Glomerular visceral epithelial cell (primary cell): ENCODE data around the gene DIABLO.
"Not testable (repeated sequence)": the region's sequence is repeated elsewhere in the genome, so short reads cannot be mapped to it uniquely, and the experiment has no call there.

ENCODE experiments used
- DNase-seq: peaks from one replicate; pipeline ENCODE4 v3.0.0-alpha.2; 2016; ENCODE audit errors: extremely low spot score

DIABLO gene

DNA sequence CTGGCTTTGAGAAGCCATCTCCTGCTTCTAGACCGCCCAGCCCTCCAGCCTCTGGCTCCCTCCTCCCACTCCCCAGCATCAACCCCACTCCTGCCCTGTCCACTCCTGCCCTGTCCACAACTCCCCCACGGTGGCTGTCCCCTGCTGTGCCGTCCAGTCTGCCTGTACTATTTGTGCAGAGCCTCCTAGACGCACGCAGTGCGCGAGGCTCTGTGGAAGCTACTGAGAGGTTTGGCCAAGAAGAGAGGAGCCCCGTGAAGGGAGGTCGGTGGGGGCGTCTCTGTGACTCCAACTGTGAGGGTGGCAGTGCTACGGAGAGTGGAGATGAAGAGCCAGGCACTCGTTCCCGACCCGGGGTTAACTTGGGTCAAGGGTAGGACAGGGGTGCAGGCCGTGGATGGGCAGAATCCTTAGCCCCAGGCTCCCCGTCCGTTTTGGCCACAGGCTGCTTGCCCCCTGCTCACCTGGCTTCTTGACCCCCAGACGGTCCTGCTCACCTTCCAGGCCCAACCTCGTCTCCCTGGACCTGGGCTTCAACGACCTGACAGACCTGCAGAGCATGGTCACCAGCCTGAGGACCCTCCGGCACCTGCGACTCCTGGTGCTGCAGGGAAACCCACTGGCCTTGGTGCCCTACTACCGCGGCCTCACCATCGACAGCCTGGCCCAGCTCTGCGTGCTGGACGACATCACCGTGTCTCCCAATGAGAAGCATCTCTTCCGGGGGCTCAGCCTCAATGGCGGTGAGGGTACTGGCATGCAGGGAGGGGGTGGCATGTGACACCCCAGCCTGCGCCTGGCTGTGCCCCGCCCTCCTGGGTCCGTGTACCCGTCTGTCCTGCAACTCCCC, 36.0 kb downstream of the DIABLO start:
- no peak for DNase-seq

DNA sequence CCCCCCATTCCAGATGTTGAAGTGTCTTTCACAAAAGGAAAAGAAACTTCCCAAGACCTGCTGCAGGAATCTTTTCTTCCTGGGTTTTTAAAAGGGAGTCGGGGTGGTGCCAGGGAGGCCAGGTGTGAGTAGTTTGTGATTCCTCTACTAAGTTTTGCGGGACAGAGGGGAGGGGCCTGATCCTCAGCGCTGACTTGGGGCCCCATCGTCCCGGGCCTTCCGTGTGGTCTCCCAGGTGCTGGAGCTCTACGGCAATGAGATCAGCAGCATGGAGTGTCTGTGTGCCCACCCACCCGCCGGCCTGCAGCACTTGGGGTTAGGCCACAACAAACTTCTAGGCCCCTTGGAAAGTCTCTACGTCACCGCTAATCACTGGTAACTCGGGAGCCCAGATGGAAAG, 38.4 kb downstream of the DIABLO start:
- no peak for DNase-seq

DNA sequence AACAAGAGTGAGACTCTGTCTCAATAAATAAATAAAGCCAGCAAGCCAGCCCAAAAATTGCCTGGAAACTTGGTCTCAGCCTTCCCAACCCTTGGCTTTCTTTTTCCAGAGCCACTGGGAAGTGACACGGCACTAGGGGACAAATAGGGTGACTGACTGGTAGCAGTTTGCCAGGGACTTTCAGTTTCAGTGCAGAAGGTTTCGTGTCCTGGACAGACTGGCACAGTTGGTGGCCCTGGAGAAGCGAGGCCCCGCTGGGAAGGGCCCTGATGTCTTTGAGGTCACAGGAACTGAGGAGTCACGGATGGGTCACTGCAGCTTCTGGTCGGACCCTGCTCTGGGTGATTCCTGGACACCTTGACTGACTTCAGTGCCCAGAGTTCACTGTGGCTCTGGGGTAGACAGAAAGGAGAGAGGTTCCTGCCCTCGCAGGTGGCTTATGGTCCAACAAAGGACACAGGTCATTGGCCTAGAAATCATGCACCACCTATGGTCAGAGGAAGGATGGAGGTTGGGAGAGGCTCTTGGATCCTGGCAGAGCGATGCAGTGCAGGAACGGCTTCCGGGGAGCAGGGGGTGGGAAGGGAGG, 40.3 kb downstream of the DIABLO start:
- DNase-seq: no peak

DNA sequence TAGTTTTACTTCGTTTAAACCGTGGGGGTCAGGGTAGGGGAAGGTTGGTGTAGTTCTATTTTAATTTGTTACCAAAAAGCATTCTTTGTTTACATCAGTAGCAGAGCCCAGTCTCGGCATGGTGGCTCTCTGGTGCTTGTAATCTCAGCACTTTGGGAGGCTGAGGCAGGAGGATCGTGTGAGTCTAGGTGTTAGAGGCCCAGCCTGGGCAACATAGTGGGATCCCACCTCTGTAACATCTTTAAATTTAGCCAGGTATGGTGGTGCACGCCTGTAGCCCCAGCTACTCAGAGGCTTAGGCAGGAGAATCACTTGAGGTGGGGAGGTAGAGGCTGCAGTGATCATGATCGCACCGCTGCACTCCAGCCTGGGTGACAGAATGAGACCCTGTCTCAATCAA, 40.8 kb downstream of the DIABLO start:
- DNase-seq: no peak

DNA sequence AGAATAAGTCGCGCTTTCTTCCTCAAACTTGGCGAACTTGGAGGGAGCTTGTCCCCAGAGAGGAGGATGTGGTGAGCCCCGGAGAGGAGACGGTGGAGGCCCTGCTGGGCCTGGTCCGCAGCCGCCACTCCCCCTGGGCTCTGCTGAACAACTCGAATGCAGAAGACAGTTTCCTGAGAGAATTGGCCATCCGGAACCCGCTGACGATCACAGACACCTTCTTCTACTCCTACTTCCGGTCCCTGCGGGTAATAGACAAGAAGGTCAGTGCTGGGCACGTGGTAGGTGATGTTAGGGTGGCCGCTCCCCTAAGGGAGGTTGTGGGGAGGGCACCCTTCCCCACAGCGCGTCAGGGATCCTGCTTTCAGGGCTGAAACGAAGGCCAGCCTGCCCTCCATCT, 41.3 kb downstream of the DIABLO start:
- no peak for DNase-seq

DNA sequence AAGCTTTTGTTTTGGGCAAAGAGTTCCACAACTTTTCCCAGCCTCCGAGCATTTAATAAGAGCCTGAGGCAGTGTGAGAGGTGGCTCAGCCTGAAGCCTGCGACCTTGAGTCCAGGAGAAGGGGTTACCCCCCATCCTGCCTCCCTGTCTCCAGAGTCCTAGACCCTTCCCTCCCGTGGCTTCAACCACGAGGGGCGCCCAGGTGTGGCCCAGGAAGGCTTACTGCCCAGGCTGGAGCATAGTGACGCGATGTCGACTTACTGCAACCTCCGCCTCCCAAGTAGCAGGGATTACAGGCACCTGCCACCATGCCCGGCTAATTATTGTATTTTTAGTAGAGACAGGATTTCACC, 42.3 kb downstream of the DIABLO start:
- no peak for DNase-seq

DNA sequence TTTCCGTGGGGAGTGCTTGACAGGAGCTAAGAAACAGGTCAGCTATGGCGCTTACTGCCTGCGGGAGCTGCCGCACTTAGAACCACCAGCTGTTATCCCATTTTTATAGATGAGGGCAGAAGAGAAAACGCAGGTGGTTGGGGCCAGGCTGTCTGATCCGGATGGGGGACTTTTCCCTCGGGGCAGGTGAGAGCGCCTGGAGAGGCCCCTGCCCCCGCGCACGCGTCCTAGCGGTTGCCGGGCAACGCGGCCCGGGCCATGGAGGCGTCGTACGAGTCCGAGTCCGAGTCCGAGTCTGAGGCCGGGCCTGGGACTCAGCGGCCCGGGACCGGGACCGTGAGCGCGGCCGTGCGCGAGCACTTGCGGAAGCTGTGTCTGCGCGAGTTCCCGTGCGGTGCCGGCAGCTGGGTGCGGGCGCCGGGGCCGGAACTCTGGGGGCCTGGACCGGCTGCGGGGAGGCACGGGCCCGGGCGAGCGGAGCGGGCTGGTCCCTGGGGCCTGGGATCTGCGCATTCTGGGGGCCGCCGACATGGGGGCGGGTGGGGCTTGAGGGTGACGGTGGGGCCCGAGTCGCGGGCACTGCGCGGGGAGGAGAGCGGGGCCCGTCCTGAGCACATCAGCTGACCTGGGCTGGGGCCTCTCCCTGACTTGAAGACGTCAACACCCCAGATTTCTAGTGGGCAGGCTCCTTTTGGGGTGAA, 42.8 kb downstream of the DIABLO start, which contains the start of gene LRRC43:
TSS of gene LRRC43 (plus strand) at position 237 of the 701 bp plus-strand sequence. CDS start at position 259, 22 bp downstream.
- no peak for DNase-seq

DNA sequence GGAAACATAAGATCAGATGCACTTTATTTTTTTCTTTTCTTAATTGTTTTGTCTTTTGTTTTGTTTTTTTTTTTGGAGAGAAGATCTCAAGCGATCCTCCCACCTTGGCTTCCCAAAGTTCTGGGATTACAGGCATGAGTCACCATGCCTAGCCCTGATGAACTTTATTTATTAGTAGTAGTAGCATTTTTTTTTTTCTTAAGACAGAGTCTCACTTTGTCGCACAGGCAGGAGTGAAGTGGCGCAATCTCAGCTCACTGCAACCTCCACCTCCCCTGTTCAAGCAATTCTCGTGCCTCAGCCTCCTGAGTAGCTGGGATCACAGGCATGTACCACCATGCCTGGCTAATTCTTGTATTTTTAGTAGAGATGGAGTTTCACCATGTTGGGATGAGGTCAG, 49.4 kb downstream of the DIABLO start:
- not testable (repeated sequence) for DNase-seq

DNA sequence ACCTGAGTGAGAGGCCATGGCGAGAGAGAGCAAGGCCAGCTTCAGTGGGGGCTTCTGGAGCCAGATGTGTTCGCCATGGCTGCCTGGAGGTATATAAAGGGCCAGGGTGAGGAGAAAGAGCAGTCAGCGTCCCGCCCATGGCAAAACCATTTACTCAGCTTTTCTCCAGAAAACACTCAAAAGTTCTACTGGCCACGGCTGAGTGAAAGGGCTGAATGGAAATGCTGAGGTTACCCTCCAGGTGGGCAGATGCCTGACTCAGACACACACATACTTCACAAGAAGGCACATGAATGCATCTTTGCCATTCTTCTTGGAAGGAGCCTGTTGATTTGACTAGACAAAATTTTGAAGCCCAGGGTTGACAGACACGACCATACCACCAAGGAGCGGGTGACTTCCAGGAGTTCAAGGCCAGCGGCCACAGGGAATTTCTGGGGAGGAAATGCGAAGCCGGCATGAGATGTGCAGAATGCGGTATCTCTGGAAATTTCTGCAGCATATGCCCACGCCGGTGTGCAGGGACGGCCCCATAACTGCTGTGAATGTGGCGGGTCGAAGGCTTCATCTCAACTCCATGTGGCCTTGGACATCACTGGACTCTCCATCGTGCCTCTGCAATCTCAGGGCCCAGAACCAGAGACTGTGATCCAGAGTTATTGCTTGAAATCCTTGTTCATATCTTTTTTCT, 51.6 kb downstream of the DIABLO start, which contains the start of gene IL31:
TSS of gene IL31 (minus strand) at position 67 of the 691 bp plus-strand sequence. CDS start at position 18, 49 bp downstream.
- DNase-seq: no peak

DNA sequence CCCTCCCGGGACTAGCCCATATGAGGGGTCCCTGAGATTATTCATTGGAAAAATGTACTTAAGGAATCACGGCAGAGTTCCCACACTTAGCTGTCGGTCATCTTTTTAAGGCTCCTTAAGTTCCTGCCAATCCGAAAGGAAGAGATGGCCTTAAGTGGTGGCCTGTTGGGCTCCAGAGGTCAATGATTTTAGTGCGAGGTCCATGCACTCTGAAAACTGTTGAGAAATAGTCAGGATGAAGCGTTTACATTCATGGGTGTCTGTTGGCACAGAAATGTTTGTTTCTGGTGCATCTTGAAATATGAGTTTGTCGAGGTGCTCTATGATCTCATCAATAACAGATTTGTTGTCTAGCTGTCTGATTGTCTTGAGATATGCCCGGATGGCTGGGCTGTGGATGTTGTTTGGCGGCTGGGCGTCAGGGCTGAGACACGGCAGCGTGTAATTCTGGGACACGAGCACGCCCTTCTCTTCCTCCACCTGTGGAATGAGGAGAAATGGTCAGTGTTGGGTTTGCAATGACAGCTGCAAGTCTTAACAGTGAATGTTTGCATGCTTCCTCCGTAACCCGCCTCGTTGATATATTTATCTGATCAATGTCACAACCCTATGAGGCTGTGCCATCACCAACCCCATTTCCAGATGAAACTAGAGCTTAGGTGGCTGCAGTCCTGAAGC, 53.5 kb downstream of the DIABLO start:
- no peak for DNase-seq

DNA sequence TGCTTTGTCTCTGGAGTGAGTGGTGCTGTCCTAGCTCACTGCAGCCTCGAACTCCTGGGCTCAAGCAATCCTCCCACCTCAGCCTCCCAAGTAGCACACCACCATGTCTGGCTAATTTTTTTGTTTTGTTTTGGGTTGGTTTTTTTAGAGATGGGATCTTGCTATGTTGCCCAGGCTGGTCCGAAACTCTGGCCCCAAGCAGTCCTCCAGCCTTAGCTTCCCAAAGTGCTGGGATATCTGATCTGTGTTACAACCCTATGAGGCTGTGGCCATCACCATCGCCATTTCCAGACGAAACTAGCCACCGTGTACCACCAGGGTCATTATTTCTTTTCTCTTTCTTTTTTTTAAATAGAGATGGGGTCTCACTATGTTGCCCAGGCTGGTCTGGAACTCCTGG, 54.5 kb downstream of the DIABLO start:
- no peak for DNase-seq

DNA sequence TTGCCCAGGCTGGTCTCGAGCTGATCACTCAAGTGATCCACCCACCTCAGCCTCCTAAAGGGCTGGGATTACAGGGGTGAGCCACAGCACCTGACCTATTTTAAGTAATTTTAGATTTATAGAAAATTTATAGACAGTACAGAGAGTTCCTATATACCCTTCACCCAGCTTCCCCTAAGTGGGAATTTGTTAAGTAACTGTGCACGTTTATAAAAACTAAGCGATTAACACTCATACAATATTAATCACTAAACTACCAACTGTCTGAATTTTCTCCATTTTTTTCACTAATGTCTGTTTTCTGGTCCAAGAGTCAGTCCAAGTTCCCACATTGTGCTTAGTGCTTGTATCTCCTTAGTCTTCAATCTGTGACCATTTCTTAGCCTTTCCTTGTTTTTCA, 57.4 kb downstream of the DIABLO start:
- no peak for DNase-seq

DNA sequence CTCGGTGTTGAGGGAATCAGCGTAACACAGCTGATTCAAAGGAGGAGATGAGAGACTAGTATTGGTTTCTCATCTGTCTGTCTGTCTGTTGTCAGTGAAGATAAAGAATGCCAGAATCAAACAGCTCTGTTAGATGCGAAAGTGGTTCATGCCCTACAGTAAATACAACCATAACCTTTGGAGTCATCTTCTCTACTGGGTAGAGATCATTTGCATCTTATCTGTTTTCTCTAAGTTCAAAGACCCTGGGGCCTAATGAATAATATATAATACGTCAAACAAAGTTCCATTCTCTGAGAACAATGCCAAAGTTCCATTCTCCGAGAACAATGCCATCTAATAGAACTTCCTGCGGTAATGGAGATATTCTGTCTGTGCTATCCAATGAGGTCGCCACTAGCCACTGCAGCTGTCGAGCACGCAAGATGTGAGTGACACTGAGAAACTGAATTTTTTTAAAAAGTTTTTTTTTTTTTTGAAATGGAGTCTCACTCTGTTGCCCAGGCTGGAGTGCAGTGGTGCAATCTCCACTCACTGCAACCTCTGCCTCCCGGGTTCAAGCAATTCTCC, 58.4 kb downstream of the DIABLO start:
- DNase-seq: no peak

DNA sequence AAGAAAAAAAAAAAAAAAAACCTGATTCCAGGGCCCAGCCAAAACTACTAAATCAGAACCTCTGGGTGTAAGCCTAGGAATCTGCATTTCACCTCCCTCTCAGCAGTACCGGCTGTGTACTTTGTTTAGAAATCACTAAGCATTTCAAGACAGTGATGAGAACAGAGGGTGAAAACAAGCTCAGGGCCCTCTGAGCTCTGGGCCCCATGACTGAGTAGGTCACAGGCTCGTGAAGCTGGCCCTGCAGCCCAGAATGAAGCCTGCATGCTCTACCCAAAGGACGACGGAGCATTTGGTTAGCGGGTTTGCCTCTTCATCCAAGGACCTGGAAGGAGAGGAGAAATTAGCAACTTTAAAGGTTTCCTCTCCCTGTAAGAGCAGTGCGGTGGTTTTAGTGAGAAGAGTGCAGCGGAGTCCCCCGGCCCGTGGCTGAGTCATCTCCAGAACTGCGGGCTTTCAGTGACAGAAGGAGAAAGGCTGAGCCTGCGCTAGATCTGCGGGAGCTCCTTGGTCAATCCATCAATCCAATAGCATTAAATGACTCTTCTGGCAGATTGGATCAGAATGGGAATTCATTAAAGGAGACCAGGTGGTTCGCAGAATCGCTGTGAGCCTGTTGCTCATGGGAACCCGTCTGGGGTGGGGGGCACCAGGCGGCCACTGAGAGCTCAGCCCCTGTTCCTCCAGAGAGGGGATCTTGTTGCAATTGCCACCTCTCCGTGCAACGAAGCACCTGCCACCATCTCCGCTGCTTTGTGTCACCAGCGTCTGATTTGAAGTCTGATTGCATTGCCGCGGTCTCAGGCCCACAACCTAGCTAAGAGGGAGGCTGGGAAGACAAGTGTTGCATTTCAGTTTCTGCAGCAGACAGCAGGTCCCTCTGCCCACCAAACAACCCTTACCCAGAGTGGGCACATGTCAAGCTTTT, 59.2 kb downstream of the DIABLO start:
- DNase-seq: no peak

DNA sequence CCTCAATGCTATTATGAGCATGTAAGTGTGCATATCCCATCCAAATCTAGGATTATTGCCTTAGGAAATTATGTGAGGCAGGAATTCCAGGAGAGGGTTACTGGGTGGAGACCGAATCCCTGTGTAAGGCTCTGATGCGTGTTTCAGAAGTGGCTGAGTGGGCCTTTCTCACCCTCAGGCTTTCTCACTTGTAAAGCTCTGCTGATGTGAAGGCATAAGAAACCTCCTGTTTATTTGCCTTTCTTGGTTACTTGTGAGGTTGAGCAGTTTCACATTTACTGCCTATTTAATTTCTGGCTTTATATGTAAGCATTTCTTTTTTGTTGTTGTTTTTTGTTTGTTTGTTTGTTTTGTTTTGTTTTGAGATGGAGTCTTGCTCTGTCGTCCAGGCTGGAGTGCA, 62.9 kb downstream of the DIABLO start:
- no peak for DNase-seq

DNA sequence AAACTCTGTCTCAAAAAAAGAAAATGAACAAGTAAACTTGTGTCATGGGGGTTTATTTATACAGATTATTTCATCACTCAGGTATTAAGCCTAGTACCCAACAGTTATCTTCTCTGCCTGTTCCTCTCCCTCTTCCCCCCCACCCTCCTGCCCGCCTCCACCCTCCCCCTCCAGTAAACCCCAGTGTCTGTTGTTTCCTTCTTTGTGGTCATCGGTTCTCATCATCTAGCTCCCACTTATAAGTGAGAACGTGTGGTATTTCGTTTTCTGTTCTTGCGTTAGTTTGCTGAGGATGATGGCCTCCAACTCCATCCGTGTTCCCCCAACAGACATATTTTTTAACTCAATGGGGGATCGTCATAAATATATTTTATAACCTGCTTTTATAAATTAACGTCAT, 64.2 kb downstream of the DIABLO start:
- no peak for DNase-seq

DNA sequence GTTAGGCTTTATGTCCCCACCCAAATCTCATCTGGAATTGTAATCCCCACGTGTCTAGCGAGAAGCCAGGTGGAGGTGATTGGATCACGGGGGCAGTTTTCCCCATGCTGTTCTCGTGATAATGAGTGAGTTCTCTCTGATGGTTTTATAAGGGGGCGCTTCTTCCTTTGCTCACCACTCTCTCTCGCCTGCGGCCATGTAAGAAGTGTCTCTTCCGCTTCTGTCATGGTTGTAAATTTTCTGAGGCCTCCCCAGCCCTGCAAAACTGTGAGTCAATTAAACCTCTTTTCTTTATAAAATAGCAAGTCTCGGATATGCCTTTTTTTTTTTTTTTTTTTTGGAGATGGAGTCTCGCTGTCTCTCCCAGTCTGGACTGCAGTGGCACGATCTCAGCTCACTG, 65.1 kb downstream of the DIABLO start:
- DNase-seq: no peak

DNA sequence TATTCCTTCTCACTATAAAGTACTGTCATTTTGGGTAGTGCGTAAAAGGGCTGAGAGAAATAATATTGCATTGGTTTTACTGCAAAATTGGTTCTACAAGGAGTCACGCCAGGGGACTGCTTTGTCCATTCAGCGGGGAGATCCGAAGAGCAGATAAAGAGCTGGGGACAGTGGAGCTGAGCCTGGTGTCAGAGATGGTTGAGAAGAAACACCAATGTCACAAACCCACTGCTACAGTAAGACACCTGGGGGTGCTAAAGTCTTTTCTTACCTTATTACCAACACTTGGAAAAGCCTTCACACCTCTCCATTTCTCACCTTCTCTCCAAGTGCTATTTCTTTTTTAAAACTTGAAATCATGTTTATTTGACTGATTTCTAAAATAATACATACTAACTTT, 66.0 kb downstream of the DIABLO start:
- no peak for DNase-seq

DNA sequence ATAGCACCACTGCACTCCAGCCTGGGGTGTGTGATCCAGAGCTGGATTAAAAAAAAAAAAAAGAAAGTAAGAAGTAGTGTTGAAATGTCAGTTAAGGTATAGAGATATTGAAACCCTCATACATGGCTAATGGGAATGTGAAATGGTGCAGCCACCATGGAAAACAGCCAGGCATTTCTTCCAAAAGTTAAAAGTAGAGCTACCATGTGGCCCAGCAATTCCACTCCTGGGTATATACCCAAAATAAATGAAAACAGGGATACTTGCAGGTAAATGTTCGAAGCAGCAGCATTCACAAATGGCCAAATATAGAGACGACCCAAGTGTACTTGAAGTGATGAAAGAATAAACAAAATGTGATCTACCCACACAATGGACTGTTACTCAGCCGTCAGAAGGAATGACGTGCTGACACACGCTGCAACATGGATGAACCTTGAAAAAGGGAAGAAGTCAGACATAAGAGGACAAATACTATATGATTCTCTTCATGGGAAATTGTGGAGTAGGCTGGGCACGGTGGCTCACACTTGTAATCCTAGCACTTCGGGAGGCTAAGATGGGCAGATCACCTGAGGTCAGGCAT, 67.1 kb downstream of the DIABLO start:
- DNase-seq: no peak
